Right atrium auricular region (tissue), 2 donors: ENCODE results near the gene NAP1L4. TPM values are rescaled to one million over a fixed set of nuclear protein-coding genes. Genes with fewer than 3 reads are reported as not detected.

Source experiments
- DNase-seq: peaks from one replicate; pipeline ENCODE4 v3.0.0-alpha.2; 2019; ENCODE audit warnings: low spot score
- H3K27ac ChIP-seq, 2 donors: fragments of 200-600 bp; sonication (generic); 1 replicate in 1 of 2; 2 replicates in 1 of 2; pipeline ENCODE4 v1.5.1; 2016 to 2019
- H3K27me3 ChIP-seq, 2 donors: fragments of 200-600 bp; sonication (generic); one replicate each; pipeline versions ENCODE4 v1.5.1 to v1.6.0; 2017 to 2019
- H3K36me3 ChIP-seq: fragments of 200-600 bp; sonication (generic); one replicate; pipeline ENCODE4 v1.5.1; 2016
- H3K4me1 ChIP-seq, 2 donors: fragments of 200-600 bp; sonication (generic); one replicate each; pipeline versions ENCODE4 v1.5.1 to v1.6.0; 2017 to 2019
- H3K4me3 ChIP-seq, 2 donors: fragments of 200-600 bp; sonication (generic); 1 replicate in 1 of 2; 2 replicates in 1 of 2; pipeline ENCODE4 v1.5.1; 2017 to 2019; ENCODE audit warnings: mild to moderate bottlenecking in 1 of 2, moderate library complexity in 1 of 2
- H3K9me3 ChIP-seq, 2 donors: fragments of 200-600 bp; sonication (generic); one replicate each; pipeline ENCODE4 v1.5.1; 2019
- total RNA-seq, 2 donors: library from RNA; depleted of rRNA; stranded (reverse); fragments of >200 nt; gene quantifications; one replicate each; pipeline ENCODE4 v1.1.0, GENCODE V29; 2016
- TF ChIP-seq, protein P1 (sequence below), 2 donors: fragments of 200-600 bp; sonication (generic); IDR thresholded peaks; one replicate each; pipeline ENCODE4 v1.5.1; 2019; ENCODE audit warnings: antibody characterized with exemption in 2 of 2

The NAP1L4 gene
- total RNA-seq, 2 donors from 2014 or later = 79.2 to 128 TPM

DNA sequence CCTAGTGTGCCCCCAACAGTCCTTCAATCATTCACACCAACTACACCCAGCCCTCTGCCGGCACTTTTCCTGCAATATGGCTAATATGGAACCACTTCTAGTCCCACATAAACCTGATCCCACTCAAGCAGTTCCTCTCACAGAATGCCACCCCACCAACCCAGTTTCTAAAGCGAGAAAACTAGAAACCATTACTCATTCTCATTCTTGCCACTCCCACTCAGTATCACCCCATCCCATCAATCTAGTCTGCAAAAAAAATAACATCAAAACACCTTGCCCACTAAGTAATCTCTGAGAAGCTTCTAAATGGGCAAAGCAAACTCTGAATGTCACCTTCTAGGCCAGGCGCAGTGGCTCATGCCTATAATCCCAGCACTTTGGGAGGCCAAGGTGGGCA, 17.9 kb downstream of the NAP1L4 start:
- no peaks in the 10 kb centered on the region for H3K27me3 ChIP-seq

DNA sequence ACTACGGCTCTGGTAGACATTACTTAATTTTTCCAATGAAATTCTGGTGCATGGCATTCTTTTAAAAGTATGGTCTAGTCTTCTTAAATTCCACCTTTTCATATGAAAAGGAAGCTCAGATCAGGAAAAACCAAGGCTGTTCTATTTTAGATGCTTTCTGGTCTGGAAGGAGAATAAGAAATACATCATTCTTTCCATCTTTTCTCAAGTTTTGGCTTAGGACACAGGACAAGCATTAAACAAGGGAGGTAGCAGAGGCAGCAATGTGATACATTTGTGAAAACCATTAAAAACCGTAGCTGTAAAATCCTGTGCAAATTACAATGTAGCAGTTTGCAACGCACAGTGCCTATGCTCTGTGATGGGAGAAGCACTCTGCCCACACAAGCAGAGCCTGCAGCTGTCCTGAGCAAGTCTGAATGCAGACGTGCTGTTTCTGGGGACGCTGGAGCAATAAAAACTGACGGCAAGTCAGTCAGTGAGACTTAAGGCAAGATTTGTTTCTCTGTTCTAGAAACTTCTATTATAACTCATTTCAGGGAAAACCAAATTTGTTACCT, 23.7 kb downstream of the NAP1L4 start:
- DNase-seq = no peak
- Histone ChIP-seq H3K4me3 (no peak overlapping the region), H3K9me3 (no peaks in the 10 kb centered on the region), H3K27ac (no peak overlapping the region), H3K27me3 (no peaks in the 10 kb centered on the region), H3K4me1 (no peaks in the 10 kb centered on the region), H3K36me3 (peaks cover 91% of the 10 kb centered on the region)
- TF ChIP-seq, protein P1, sequence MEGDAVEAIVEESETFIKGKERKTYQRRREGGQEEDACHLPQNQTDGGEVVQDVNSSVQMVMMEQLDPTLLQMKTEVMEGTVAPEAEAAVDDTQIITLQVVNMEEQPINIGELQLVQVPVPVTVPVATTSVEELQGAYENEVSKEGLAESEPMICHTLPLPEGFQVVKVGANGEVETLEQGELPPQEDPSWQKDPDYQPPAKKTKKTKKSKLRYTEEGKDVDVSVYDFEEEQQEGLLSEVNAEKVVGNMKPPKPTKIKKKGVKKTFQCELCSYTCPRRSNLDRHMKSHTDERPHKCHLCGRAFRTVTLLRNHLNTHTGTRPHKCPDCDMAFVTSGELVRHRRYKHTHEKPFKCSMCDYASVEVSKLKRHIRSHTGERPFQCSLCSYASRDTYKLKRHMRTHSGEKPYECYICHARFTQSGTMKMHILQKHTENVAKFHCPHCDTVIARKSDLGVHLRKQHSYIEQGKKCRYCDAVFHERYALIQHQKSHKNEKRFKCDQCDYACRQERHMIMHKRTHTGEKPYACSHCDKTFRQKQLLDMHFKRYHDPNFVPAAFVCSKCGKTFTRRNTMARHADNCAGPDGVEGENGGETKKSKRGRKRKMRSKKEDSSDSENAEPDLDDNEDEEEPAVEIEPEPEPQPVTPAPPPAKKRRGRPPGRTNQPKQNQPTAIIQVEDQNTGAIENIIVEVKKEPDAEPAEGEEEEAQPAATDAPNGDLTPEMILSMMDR (IDR thresholded peaks at IDR 0.05) = no peak

More for the DNA sequence above, 17.9 kb downstream of the NAP1L4 start:
- DNase-seq = no peak
- Histone ChIP-seq H3K27ac (no peak overlapping the region), H3K4me3 (no peak overlapping the region), H3K4me1 (peaks cover 0 to 13% of the 10 kb centered on the region in 2 donors), H3K36me3 (peaks cover 77% of the 10 kb centered on the region), H3K9me3 (no peaks in the 10 kb centered on the region)
- TF ChIP-seq, protein P1 (IDR thresholded peaks at IDR 0.05) = no peak

DNA sequence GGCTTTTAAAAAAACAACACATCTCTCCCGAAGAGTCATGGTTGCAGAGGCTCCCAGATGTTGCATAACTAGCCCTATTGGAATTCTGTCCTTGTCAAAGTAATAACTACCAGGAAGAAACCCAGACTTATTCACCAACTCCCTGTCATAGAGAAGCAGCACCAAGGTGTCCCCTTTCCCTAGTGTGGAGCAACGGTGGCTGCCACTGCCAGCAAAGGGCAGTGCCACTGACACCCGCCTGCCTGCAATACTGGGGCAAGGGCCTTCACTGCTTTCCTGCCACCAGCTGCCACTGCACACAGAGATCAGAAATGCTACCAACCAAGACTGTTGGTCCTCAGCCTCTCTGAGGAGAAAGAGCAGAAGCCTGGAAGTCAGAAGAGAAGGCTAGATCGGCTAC, 27.3 kb downstream of the NAP1L4 start:
- H3K27ac ChIP-seq = no peak overlapping the region
- peaks cover 84% of the 10 kb centered on the region for H3K36me3 ChIP-seq
- TF ChIP-seq, protein P1 (IDR thresholded peaks at IDR 0.05) = no peak
- no peak for DNase-seq
- H3K27me3 ChIP-seq = no peaks in the 10 kb centered on the region
- H3K4me1 ChIP-seq = no peaks in the 10 kb centered on the region
- no peaks in the 10 kb centered on the region for H3K9me3 ChIP-seq
- H3K4me3 ChIP-seq = no peak overlapping the region

DNA sequence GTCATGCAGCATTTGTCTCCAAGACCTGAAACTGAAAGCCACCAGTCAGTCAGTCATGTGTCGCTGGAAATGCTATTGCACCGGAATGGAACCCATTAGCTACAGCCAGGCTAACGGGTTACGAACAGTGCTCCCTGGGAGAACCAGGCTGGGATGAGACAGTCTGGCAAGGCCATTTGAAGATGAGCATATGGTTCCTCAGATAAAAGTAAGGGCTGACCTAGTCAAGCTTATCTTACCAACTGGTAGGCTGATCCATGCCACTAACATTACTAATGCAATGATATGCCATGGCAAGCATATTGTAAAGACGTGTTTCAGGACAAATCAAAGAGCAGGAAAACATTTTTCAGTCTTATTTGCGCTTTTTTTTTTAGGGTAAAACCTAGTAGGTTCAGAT, 28.4 kb downstream of the NAP1L4 start:
- Histone ChIP-seq H3K4me1 (no peaks in the 10 kb centered on the region), H3K27ac (no peak overlapping the region), H3K9me3 (no peaks in the 10 kb centered on the region), H3K4me3 (no peak overlapping the region), H3K36me3 (peaks cover 78% of the 10 kb centered on the region), H3K27me3 (no peaks in the 10 kb centered on the region)
- TF ChIP-seq, protein P1 (IDR thresholded peaks at IDR 0.05) = no peak
- no peak for DNase-seq

DNA sequence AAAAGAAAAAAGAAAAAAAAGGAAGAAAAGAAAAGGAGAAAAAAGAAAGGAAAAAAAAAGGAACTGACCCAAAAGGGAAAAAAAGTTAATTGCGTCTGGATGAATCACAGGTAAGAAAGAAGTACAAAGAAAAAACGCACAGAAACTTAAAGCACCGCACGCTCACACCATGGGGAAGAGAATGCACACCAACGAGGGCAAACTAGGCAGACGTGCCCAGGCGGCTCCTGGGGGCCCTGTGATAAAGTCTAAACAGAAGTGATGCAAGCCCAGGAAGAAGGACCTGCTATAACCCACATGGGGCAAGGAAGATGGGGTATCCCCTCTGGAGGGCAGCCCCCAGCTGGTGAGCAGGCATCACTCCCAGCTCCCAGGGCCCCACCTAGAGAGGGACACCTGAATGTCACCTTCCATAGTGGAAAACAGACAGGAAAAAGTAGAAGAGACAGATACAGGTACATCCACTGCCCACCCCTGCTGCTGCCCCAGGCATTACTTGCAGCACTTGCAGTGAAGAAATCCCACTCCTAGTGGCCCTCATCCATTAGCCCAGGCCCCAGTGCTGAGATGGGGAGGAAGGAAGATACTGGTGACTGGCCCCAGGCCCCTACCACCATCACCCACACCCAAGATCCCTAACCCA, 28.9 kb downstream of the NAP1L4 start:
- Histone ChIP-seq H3K9me3 (no peaks in the 10 kb centered on the region), H3K36me3 (peaks cover 78% of the 10 kb centered on the region), H3K4me3 (no peak overlapping the region), H3K4me1 (no peaks in the 10 kb centered on the region), H3K27me3 (no peaks in the 10 kb centered on the region), H3K27ac (no peak overlapping the region)
- no peak for DNase-seq
- TF ChIP-seq, protein P1 (IDR thresholded peaks at IDR 0.05) = no peak

DNA sequence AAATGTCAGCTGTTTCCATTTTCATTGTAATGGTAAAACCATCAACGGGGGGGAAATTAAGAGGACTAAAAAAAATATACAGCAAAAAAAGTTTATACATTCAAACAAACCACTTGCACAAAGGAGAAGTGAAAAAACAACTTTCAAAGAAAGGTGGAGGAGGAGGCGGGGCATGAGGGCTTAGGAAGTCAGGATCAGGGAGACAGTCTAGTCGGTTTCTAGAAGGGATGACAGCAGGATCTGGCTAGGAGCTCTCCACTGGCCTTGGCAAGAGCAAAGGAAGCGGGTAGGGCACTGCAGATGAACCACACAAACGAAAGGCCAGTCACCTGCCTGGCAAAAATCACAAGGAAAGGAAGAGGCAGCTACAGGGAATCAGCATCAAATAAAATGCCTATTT, 31.0 kb downstream of the NAP1L4 start:
- TF ChIP-seq, protein P1 (IDR thresholded peaks at IDR 0.05) = no peak
- H3K27me3 ChIP-seq = no peaks in the 10 kb centered on the region
- no peaks in the 10 kb centered on the region for H3K4me1 ChIP-seq
- no peak overlapping the region for H3K27ac ChIP-seq
- H3K9me3 ChIP-seq = no peaks in the 10 kb centered on the region
- H3K4me3 ChIP-seq = no peak overlapping the region
- no peak for DNase-seq
- H3K36me3 ChIP-seq = peaks cover 77% of the 10 kb centered on the region
